BJ (cell line): ENCODE data around the gene PACRG. TPM values are rescaled to one million over a fixed set of nuclear protein-coding genes. Genes with fewer than 3 reads are reported as not detected.

Experiments
- CTCF ChIA-PET: fragments of 350-600 bp; formaldehyde crosslinking; extraction: SDS; loops from one replicate; lab custom pipeline; 2021; ENCODE audit warnings: antibody characterized with exemption, inconsistent platforms; lab: Yijun Ruan, JAX
- POLR2A ChIA-PET: fragments of 300-600 bp; sonication (Branson Sonifier 250); formaldehyde crosslinking; extraction: SDS; loops from one replicate; lab custom pipeline; 2021; ENCODE audit warnings: antibody characterized with exemption; lab: Charles Lee
- DNase-seq: peaks from one replicate; pipeline ENCODE4 v3.0.0-alpha.2; 2011; ENCODE audit warnings: low read depth
- H3K27me3 ChIP-seq: 2 replicates; pipeline ENCODE4 v1.6.0; 2011; ENCODE audit warnings: low read length; ENCODE audit not compliant: control insufficient read depth, insufficient read depth
- H3K36me3 ChIP-seq: 2 replicates; pipeline ENCODE4 v1.5.1; 2011; ENCODE audit warnings: low read length; ENCODE audit not compliant: control insufficient read depth, insufficient read depth
- H3K4me3 ChIP-seq: 2 replicates; pipeline ENCODE4 v1.5.1; 2011; ENCODE audit warnings: low read depth, mild to moderate bottlenecking, control low read depth, low read length
- CTCF ChIP-seq: IDR thresholded peaks from 2 replicates; pipeline ENCODE4 v1.5.1; 2011; ENCODE audit warnings: low read depth, mild to moderate bottlenecking, control low read depth, inconsistent platforms, low read length, moderate library complexity; ENCODE audit not compliant: insufficient read depth
- polyA plus RNA-seq: library from polyadenylated mRNA; depleted of rRNA; stranded (reverse); fragments of >200 nt; gene quantifications from 2 replicates; pipeline ENCODE4 v1.2.3, GENCODE V29; 2011

The PACRG gene
- polyA plus RNA-seq, 1 experiment: 0.20 TPM

GRCh38 chr6:163017801-163018200 is 290.0 kb downstream of the PACRG start:
- CTCF ChIA-PET: no interaction called here
- Histone ChIP-seq H3K4me3 (no peak overlapping the region), H3K27me3 (no peaks in the 10 kb centered on the region), H3K36me3 (no peaks in the 10 kb centered on the region)
- POLR2A ChIA-PET: no interaction called here
- no peak for TF ChIP-seq CTCF
- DNase-seq: no peak

- TF ChIP-seq CTCF: no peak
- CTCF ChIA-PET: no interaction called here
- H3K27me3 ChIP-seq: no peaks in the 10 kb centered on the region
- no peaks in the 10 kb centered on the region for H3K36me3 ChIP-seq
- no peak overlapping the region for H3K4me3 ChIP-seq
- POLR2A ChIA-PET: no interaction called here
- DNase-seq: no peak
These were observed 292.2 kb downstream of the PACRG start for GRCh38 chr6:163019926-163020325.

GRCh38 chr6:163021054-163021453 is 293.3 kb downstream of the PACRG start:
- Histone ChIP-seq H3K36me3 (no peaks in the 10 kb centered on the region), H3K4me3 (no peak overlapping the region), H3K27me3 (no peaks in the 10 kb centered on the region)
- ChIA-PET CTCF (no interaction called here), POLR2A (no interaction called here)
- no peak for TF ChIP-seq CTCF
- no peak for DNase-seq

- no peaks in the 10 kb centered on the region for H3K36me3 ChIP-seq
- H3K4me3 ChIP-seq: no peak overlapping the region
- H3K27me3 ChIP-seq: no peaks in the 10 kb centered on the region
- DNase-seq: no peak
- ChIA-PET CTCF (no interaction called here), POLR2A (no interaction called here)
- TF ChIP-seq CTCF: no peak
These were observed 295.9 kb downstream of the PACRG start for GRCh38 chr6:163023700-163024099.

- Histone ChIP-seq H3K4me3 (no peak overlapping the region), H3K27me3 (no peaks in the 10 kb centered on the region), H3K36me3 (no peaks in the 10 kb centered on the region)
- ChIA-PET CTCF (interaction anchor here (1.0 kb wide), 1 partner anchor 64 kb away, joined by 3 read pairs; no protein-coding TSS in a partner anchor), POLR2A (no interaction called here)
- TF ChIP-seq CTCF: no peak
- DNase-seq: no peak
These were observed 299.1 kb downstream of the PACRG start for GRCh38 chr6:163026893-163027292.
